ENCODE data around the gene UGT2B15.
"Not testable (repeated sequence)": the region's sequence is repeated elsewhere in the genome, so short reads cannot be mapped to it uniquely, and the experiment has no call there.

Gene UGT2B15

GRCh38 chr4:68670479-68670939, at the start of gene UGT2B15:
Gene UGT2B15, minus strand, starts transcription at chr4:68670652. Its CDS starts 34 bp downstream, at chr4:68670618.
- not testable (repeated sequence) for DNase-seq

GRCh38 chr4:68719075-68719473, 48.6 kb upstream of the UGT2B15 start:
- DNase-seq: no peak

GRCh38 chr4:68718447-68719074, 48.1 kb upstream of the UGT2B15 start:
- no peak for DNase-seq

GRCh38 chr4:68717999-68718398, 47.5 kb upstream of the UGT2B15 start:
- no peak for DNase-seq

GRCh38 chr4:68714400-68714799, 43.9 kb upstream of the UGT2B15 start:
- no peak for DNase-seq

GRCh38 chr4:68712207-68712606, 41.8 kb upstream of the UGT2B15 start:
- no peak for DNase-seq

- DNase-seq: no peak
These were observed 38.1 kb upstream of the UGT2B15 start for GRCh38 chr4:68708566-68708965.

GRCh38 chr4:68703168-68703567, 32.7 kb upstream of the UGT2B15 start:
- DNase-seq: not testable (repeated sequence)

- no peak for DNase-seq
These were observed 29.7 kb upstream of the UGT2B15 start for GRCh38 chr4:68700152-68700551.

GRCh38 chr4:68693325-68694075, 23.0 kb upstream of the UGT2B15 start:
- no peak for DNase-seq

- DNase-seq: no peak
These were observed 20.7 kb upstream of the UGT2B15 start for GRCh38 chr4:68691186-68691585.

- no peak for DNase-seq
These were observed 12.6 kb upstream of the UGT2B15 start for GRCh38 chr4:68683034-68683433.

GRCh38 chr4:68681298-68681697, 10.8 kb upstream of the UGT2B15 start:
- DNase-seq: not testable (repeated sequence)

- DNase-seq: no peak
These were observed 2.7 kb upstream of the UGT2B15 start for GRCh38 chr4:68673143-68673542.

- not testable (repeated sequence) for DNase-seq
These were observed 765 bp upstream of the UGT2B15 start for GRCh38 chr4:68671217-68671616.

GRCh38 chr4:68668537-68669163, 1.8 kb downstream of the UGT2B15 start:
- DNase-seq: not testable (repeated sequence)

GRCh38 chr4:68667551-68667950, 2.9 kb downstream of the UGT2B15 start:
- not testable (repeated sequence) for DNase-seq

- DNase-seq: not testable (repeated sequence)
These were observed 5.7 kb downstream of the UGT2B15 start for GRCh38 chr4:68664721-68665120.

GRCh38 chr4:68662836-68663574, 7.4 kb downstream of the UGT2B15 start:
- not testable (repeated sequence) for DNase-seq

GRCh38 chr4:68658672-68659071, 11.8 kb downstream of the UGT2B15 start:
- DNase-seq: no peak

- not testable (repeated sequence) for DNase-seq
These were observed 13.3 kb downstream of the UGT2B15 start for GRCh38 chr4:68657022-68657594.

- DNase-seq: not testable (repeated sequence)
These were observed 13.9 kb downstream of the UGT2B15 start for GRCh38 chr4:68656445-68656973.
